GM12878 (cell line): ENCODE measurements around the gene MEIG1. TPM values are rescaled to one million over a fixed set of nuclear protein-coding genes. Genes with fewer than 3 reads are reported as not detected.

Experiments used
- ATAC-seq: fragments of 200-7000 bp; cut with Tn5 transposase; 3 replicates; pipeline ENCODE4 v1.9.1; 2020; ENCODE audit warnings: mild to moderate bottlenecking, moderate library complexity
- BruUV-seq: library from RNA; stranded (reverse); fragments of 400-500 nt; replicated peaks from 2 replicates; lab custom pipeline; 2021; lab: Mats Ljungman, UMichigan
- CTCF ChIA-PET: fragments of 300-600 bp; sonication (Branson Sonifier 250); formaldehyde crosslinking; extraction: SDS; loops from one replicate; lab custom pipeline; 2021; ENCODE audit warnings: inconsistent platforms; lab: Yijun Ruan, JAX
- POLR2A ChIA-PET: fragments of 350-600 bp; formaldehyde crosslinking; extraction: SDS; loops from one replicate; lab custom pipeline; 2021; ENCODE audit warnings: inconsistent platforms; lab: Charles Lee
- RAD21 ChIA-PET: fragments of 300-600 bp; sonication (Branson Sonifier 250); formaldehyde crosslinking; loops from one replicate; lab custom pipeline; 2023; ENCODE audit warnings: antibody characterized with exemption; ENCODE audit not compliant: unreplicated experiment; lab: Charles Lee
- SMC1A ChIA-PET: fragments of 300-600 bp; sonication (Branson Sonifier 250); formaldehyde crosslinking; loops from one replicate; lab custom pipeline; 2023; ENCODE audit not compliant: unreplicated experiment, uncharacterized antibody; lab: Charles Lee
- DNase-seq: peaks from one replicate; pipeline ENCODE4 v3.0.0-alpha.2; 2011; ENCODE audit warnings: low read depth, low spot score
- FAIRE-seq: peaks from 3 replicates; lab custom pipeline; 2011; peaks lifted over from hg19 to GRCh38; lab: Jason Lieb, UNC
- H2AFZ ChIP-seq: 2 replicates; pipeline ENCODE4 v1.6.0; 2011; ENCODE audit warnings: low read depth, low read length, control low read depth; ENCODE audit not compliant: control insufficient read depth
- H3K27ac ChIP-seq: 2 replicates; pipeline ENCODE4 v1.5.1; 2011; ENCODE audit warnings: control low read depth; ENCODE audit not compliant: control insufficient read depth, insufficient read depth
- H3K27me3 ChIP-seq, 2 experiments: replicated peaks in 1 of 2; 2 replicates each; pipeline versions ENCODE4 v1.6.0 to v1.6.1; 2011; ENCODE audit warnings: low read length in 1 of 2; ENCODE audit not compliant: control insufficient read depth in 2 of 2, insufficient read depth in 2 of 2
- H3K36me3 ChIP-seq, 2 experiments: 2 replicates each; pipeline ENCODE4 v1.5.1; 2011; ENCODE audit warnings: low read length in 1 of 2; ENCODE audit not compliant: control insufficient read depth in 2 of 2, insufficient read depth in 2 of 2
- H3K4me1 ChIP-seq: 2 replicates; pipeline ENCODE4 v1.6.1; 2011; ENCODE audit warnings: mild to moderate bottlenecking, low read length, moderate library complexity, mixed read lengths; ENCODE audit not compliant: control insufficient read depth, insufficient read depth
- H3K4me2 ChIP-seq: 2 replicates; pipeline ENCODE4 v1.6.0; 2011; ENCODE audit warnings: control low read depth; ENCODE audit not compliant: control insufficient read depth, insufficient read depth
- H3K4me3 ChIP-seq: fragments of 200-600 bp; sonication (generic); 2 replicates; pipeline ENCODE4 v1.5.1; 2016
- H3K79me2 ChIP-seq: 2 replicates; pipeline ENCODE4 v1.6.0; 2011; ENCODE audit warnings: low read length; ENCODE audit not compliant: control insufficient read depth, insufficient read depth
- H3K9ac ChIP-seq: 2 replicates; pipeline ENCODE4 v1.8.0; 2011; ENCODE audit warnings: low read length, control low read depth, mixed read lengths; ENCODE audit not compliant: control insufficient read depth, insufficient read depth
- H3K9me3 ChIP-seq: replicated peaks from 3 replicates; pipeline ENCODE4 v1.5.1; 2011; ENCODE audit warnings: mild to moderate bottlenecking, low read length; ENCODE audit not compliant: control insufficient read depth, insufficient read depth
- H4K20me1 ChIP-seq: 2 replicates; pipeline ENCODE4 v1.6.0; 2011; ENCODE audit not compliant: control insufficient read depth, insufficient read depth
- ATF3 ChIP-seq: IDR thresholded peaks from 2 replicates; pipeline ENCODE4 v1.6.1; 2011; ENCODE audit warnings: low read depth, mild to moderate bottlenecking, low read length, moderate library complexity, borderline replicate concordance; ENCODE audit errors: extremely low read depth
- IKZF2 ChIP-seq, 2 experiments: fragments of 450-650 bp; IDR thresholded peaks; 2 replicates each; pipeline ENCODE4 v1.6.1; 2017; ENCODE audit warnings: mild to moderate bottlenecking in 2 of 2, moderate library complexity in 2 of 2
- USF2 ChIP-seq: IDR thresholded peaks from 2 replicates; pipeline ENCODE4 v1.6.1; 2011; ENCODE audit warnings: low read depth, low read length, improper control_type of control experiment, borderline replicate concordance
- ZNF622 ChIP-seq: fragments of 450-650 bp; IDR thresholded peaks from 2 replicates; pipeline ENCODE4 v1.6.1; 2017; ENCODE audit warnings: mild to moderate bottlenecking, inconsistent platforms
- WGBS: methylation state at CpG from one replicate; pipeline ENCODE4 v1.1.6; 2016; ENCODE audit warnings: low lambda C conversion rate; ENCODE audit not compliant: insufficient replicate concordance, insufficient coverage; ENCODE audit errors: missing lambda C conversion rate; 5-methylcytosine and 5-hydroxymethylcytosine counted together
- in situ Hi-C: fragments of 300-500 bp; cut with MboI; formaldehyde crosslinking; loops from 9 replicates; pipeline ENCODE4 v1.14.3; 2018; ENCODE audit warnings: mixed read lengths
- intact Hi-C: fragments of 100-400 bp; cut with micrococcal nuclease; formaldehyde crosslinking; loops from one replicate; pipeline ENCODE4 v1.14.2; 2022; ENCODE audit not compliant: unreplicated experiment
- polyA plus RNA-seq, 11 experiments: library from polyadenylated mRNA; depleted of rRNA in 4 of 11; unstranded in 6 of 11; stranded (reverse) in 5 of 11; fragments of >200 nt; fragmentation: Nextera tagmentation in 4 of 11; fragmentation: Illumina TruSeq in 1 of 11; extraction: Ambion mirVana in 4 of 11; extraction: Trizol in 1 of 11; gene quantifications; 1 replicate in 1 of 11; 2 replicates in 10 of 11; pipeline versions ENCODE4 v1.2.1 to v1.2.3, GENCODE V29; 2011 to 2016; ENCODE audit warnings: inconsistent platforms in 2 of 11, missing spikeins in 2 of 11, low read depth in 1 of 11
- total RNA-seq, 4 experiments: library from RNA; depleted of rRNA in 3 of 4; stranded (reverse); fragments of >200 nt in 3 of 4; fragmentation: Illumina TruSeq in 1 of 4; extraction: Trizol in 1 of 4; gene quantifications; 2 replicates each; pipeline versions ENCODE4 v1.2.1 to v1.2.3, GENCODE V29; 2013 to 2021
- TF ChIP-seq, protein P1 (sequence below): fragments of 450-650 bp; IDR thresholded peaks from 2 replicates; pipeline ENCODE4 v1.6.1; 2016; ENCODE audit warnings: mild to moderate bottlenecking

Gene MEIG1
- total and polyA plus RNA-seq, 10 of the 15 experiments (the other 5 are each of a cell fraction or from before 2014, with no cell fraction given) = 0.13 to 1.9 (median 0.80) TPM; not detected in 2

DNA sequence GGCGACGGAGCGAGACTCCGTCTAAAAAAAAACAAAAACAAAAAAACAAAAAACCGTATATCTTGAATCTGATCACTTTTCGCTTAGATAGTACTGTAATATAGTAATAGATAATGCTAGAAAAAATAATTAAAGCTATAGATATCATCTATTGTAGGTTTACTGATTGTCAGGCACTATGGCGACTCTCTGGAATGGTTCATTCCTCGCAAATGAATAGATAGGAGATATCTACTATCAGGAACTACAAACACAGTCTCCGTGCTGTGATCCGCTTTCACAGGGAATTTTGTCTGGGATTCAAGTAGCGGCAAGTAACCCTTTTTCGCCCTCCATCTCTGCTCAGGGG is 342 bp upstream of the MEIG1 start:
- BruUV-seq = no TSS peak
- TF ChIP-seq ATF3 (no peak), IKZF2 (IDR thresholded peaks at IDR 0.05) (no peak), USF2 (no peak), ZNF622 (no peak)
- TF ChIP-seq, protein P1, sequence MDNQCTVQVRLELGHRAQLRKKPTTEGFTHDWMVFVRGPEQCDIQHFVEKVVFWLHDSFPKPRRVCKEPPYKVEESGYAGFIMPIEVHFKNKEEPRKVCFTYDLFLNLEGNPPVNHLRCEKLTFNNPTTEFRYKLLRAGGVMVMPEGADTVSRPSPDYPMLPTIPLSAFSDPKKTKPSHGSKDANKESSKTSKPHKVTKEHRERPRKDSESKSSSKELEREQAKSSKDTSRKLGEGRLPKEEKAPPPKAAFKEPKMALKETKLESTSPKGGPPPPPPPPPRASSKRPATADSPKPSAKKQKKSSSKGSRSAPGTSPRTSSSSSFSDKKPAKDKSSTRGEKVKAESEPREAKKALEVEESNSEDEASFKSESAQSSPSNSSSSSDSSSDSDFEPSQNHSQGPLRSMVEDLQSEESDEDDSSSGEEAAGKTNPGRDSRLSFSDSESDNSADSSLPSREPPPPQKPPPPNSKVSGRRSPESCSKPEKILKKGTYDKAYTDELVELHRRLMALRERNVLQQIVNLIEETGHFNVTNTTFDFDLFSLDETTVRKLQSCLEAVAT = peak; percentile 62
- TF ChIP-seq, all 136 proteins: peak for 1
- Histone ChIP-seq H3K9me3 (no peaks in the 10 kb centered on the region), H3K4me3 (peak overlapping the region; percentile 72), H3K36me3 (no peaks in the 10 kb centered on the region), H3K79me2 (no peaks in the 10 kb centered on the region), H2AFZ (peak overlapping the region; percentile 97), H3K9ac (no peak overlapping the region; the same call in 1 of the 2 replicates), H4K20me1 (no peaks in the 10 kb centered on the region), H3K27me3 (no peaks in the 10 kb centered on the region), H3K4me1 (peaks cover 5% of the 10 kb centered on the region), H3K27ac (peak overlapping the region; percentile 94; the same call in 1 of the 2 replicates), H3K4me2 (peak overlapping the region; percentile 48; the same call in 1 of the 2 replicates)
- POLR2A ChIA-PET = interaction anchor here (0.7 to 1.2 kb wide), 5 partner anchors 21 to 121 kb away, joined by 3 to 4 read pairs (median 4); partner anchors contain the start of genes CDNF, HSPA14, MSANTD7 and SUV39H2
- SMC1A ChIA-PET = interaction anchor here (0.6 to 1.4 kb wide), 5 partner anchors 9 to 421 kb away, joined by 3 to 5 read pairs (median 3); partner anchors contain the start of genes CDNF, HSPA14 and MSANTD7
- ATAC-seq (no peak), DNase-seq (no peak), FAIRE-seq (no peak)
- CTCF ChIA-PET = interaction anchor here (0.9 to 4.0 kb wide), 5 partner anchors 13 to 135 kb away, joined by 3 to 16 read pairs (median 3); no protein-coding TSS in a partner anchor
- intact Hi-C loops (loop anchor here (2.0 to 10.0 kb wide), 2 partner anchors 80 to 1626 kb away; partner anchors contain the start of gene SUV39H2), in situ Hi-C loops (no loop called here)
- RAD21 ChIA-PET = interaction anchor here (1.0 to 2.0 kb wide), 6 partner anchors 11 to 210 kb away, joined by 3 to 15 read pairs (median 4); partner anchors contain the start of genes CDNF, HSPA14, MSANTD7 and NMT2
- 63% methylated on average over 12 of the region's 12 CpGs for WGBS
